SKM-1 treated with dmso at 0.1 percent for 144 hours (cell line): ENCODE measurements around the gene ASTL.
A peak's percentile ranks its signal among the peaks of the same experiment; 100 is the strongest.

Experiments used
- DNase-seq: peaks from one replicate; lab custom pipeline; 2025; ENCODE audit not compliant: unreplicated experiment; lab: John Stamatoyannopoulos, UW

Gene ASTL

DNA sequence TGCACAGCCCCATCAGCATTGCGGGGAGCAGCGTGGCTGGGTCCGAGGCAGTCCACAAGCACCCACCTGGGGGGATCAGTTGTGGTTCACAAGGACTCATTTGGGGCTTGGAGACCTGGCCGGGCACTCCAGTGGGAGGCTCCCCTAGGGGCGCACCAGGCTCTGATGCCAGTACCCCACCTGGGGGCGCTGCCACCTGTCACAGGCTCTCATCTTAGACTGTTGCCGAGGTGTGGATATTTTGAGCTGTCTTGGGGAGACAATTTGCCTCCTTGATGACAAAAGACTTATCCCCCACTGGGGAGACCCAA, 25.0 kb downstream of the ASTL start:
- no peak for DNase-seq

GRCh38 chr2:96112501-96113366, 25.6 kb downstream of the ASTL start:
- DNase-seq, result no peak

DNA sequence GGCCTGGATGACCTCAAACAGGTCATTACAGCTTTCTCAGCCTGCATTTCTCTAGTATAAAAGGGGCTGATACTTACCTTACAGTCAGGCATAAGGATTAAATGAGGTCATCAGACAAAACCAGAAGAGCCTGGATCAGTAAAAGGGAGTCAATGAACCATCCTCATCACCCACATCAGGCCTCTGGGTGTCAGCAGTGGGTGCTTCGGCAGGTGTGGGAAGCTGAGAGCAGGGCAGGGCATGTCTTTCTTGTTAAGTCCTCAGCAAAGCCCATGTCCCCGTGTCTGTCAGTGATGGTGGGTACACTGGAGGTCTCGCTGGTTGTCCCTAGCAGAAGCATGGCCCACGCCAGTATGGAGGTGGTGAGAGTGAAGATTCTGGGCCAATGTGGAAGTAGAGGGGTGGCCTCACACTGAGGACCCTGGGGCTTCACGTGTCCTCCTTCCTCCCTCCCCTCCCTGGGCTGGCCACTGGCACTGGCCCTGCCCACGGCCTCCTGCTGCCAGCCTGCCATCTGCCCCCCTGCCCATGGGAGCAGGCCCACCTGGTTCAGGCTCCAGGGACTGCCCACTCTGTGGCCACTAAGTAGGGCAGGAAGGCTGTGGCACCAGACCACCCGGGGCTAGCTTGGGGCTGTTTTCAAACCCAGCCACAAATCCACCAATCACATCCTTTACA, 26.3 kb downstream of the ASTL start:
- no peak for DNase-seq

DNA sequence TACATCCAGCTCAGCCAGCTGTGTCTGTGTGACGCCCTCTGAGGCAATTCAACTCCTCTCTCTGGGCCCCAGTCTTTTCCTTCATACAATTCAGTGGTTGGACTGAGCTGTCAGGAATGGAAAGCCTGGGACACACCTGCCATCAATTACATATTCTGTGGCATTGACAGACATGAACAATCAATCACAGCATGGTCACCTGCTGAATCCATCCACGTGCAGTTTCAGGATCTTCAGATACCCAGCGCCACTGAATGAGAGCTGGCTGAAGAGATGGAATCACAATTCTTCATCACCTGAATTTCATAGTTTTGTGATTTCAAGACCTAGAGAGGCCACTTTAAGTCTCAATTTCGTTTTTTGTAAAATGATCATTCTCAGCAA, 27.1 kb downstream of the ASTL start:
- no peak for DNase-seq

- no peak for DNase-seq
Measured at GRCh38 chr2:96110621-96111256, 27.6 kb downstream of the ASTL start.

GRCh38 chr2:96109931-96110511, 28.3 kb downstream of the ASTL start:
- DNase-seq, result no peak

DNA sequence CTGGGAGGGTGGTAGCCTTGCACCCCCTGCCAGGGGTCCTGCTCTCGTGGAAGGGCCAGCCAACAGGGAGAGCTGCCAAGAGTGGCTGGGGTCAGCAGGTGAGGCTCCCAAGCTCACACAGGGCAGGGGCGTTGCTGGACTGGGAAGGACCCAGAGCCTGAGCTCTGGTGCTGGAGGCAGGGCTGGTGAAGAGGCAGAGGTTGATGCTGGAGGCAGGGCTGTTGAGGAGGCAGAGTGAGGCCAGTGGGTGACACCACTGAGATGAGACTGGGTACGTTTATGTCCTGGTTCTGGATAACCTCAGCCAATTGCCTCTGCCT, 29.0 kb downstream of the ASTL start:
- no peak for DNase-seq

GRCh38 chr2:96108541-96109360, 29.6 kb downstream of the ASTL start:
- no peak for DNase-seq

- DNase-seq, result no peak
Measured at GRCh38 chr2:96108151-96108540, 30.2 kb downstream of the ASTL start.

GRCh38 chr2:96107708-96108065, 30.6 kb downstream of the ASTL start:
- no peak for DNase-seq

- DNase-seq, result no peak
Measured at GRCh38 chr2:96106991-96107707, 31.2 kb downstream of the ASTL start.

- no peak for DNase-seq
Measured at GRCh38 chr2:96105994-96106715, 32.1 kb downstream of the ASTL start.

DNA sequence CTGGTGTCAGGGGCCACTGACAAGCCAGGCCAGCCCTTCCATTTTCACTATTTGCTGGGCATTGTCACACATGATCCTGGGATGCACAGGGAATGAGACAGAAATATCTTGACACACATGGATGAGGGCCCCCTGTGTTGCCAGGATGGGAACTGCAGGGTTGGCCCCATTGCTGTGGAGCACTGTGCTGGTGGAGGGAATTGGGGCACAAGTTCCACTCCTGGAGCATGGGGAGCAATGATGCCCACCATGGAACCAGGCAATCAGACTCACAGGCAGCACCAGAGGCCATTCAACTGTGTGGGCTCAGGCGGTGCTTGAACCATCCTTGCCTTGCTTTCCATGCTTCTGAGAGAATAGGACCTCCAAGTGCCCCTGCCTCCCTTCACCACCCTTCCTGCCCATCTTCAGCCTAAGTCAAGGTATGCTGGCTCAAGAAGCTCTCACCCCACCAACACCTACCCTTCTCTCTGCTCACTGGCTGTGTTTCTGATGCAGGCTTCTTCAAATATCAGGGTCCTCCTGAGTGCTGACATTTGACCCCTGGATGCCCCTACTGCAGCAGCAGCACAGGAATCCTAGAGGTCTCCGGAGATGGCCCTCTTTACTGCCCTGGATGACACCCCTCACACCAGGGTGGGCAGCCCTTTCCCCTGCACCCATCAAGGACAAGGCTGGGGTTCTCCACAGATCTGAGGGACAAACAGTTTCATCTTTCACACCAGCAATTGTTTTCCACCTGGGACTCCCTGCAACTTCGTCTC, 33.0 kb downstream of the ASTL start:
- no peak for DNase-seq

- DNase-seq, result no peak
Measured at GRCh38 chr2:96104487-96104861, 33.8 kb downstream of the ASTL start.

DNA sequence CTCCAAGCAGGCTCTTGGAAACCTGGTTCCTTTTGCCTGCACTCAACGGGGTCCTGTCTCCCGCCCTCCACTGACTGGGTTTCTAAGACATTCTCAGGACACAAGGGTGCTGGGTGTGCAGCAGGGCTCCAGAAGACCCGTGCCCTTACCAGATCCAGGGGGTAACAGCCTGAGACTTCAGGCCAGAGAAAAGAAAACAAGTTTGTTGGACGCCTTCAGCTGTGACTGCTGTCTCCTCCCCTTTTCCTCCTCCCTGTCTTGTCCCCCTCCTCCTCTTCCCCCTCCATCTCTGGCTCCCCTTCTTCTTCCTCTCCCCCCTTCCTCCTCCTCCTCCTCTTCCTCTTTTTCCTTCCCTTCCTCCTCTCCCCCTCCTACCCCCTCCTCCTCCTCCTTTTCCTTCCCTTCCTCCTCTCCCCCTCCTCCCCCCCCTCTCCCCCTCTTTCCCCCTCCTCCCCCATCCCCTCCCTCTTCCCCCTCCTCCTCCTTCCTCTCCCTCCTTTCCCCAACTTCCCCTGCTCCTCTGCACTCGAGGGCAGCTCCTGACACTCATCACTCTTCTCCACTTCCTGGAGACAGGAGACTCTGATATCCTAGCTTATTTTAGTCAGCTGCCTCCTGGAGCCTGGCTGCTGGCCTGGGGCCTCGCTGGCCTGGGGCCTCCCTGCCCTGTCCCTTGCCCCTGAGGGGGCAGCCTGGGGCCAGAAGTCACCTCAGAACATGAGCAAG, 34.4 kb downstream of the ASTL start:
- DNase-seq, result peak; percentile 70

GRCh38 chr2:96103187-96103601, 35.1 kb downstream of the ASTL start:
- no peak for DNase-seq

GRCh38 chr2:96102596-96103186, 35.6 kb downstream of the ASTL start:
- DNase-seq, result no peak

GRCh38 chr2:96100893-96101304, 37.4 kb downstream of the ASTL start:
- no peak for DNase-seq
